Endothelial cell of umbilical vein (primary cell): ENCODE measurements around the gene USP2. TPM values are rescaled to one million over a fixed set of nuclear protein-coding genes. Genes with fewer than 3 reads are reported as not detected.
A peak's percentile ranks its signal among the peaks of the same experiment; 100 is the strongest.

Experiments used
- BruUV-seq: library from RNA; stranded (reverse); fragments of 400-500 nt; replicated peaks from 2 replicates; lab custom pipeline; 2021; lab: Mats Ljungman, UMichigan
- CTCF ChIA-PET: fragments of 300-600, 350-600 bp; sonication (Branson Sonifier 250); formaldehyde crosslinking; loops from one replicate; lab custom pipeline; 2021; ENCODE audit warnings: antibody characterized with exemption, inconsistent platforms; lab: Charles Lee
- POLR2A ChIA-PET: fragments of 300-600, 350-600 bp; sonication (Branson Sonifier 250); formaldehyde crosslinking; loops from one replicate; lab custom pipeline; 2021; ENCODE audit warnings: antibody characterized with exemption, inconsistent platforms; lab: Charles Lee
- DNase-seq: peaks from one replicate; pipeline ENCODE4 v3.0.0-alpha.2; 2011; ENCODE audit warnings: low read depth, low spot score
- FAIRE-seq: peaks from 2 replicates; lab custom pipeline; 2011; peaks lifted over from hg19 to GRCh38; lab: Jason Lieb, UNC
- H2AFZ ChIP-seq: 2 replicates; pipeline ENCODE4 v1.6.0; 2012; ENCODE audit warnings: low read depth, low read length, control low read depth, inconsistent platforms
- H3K27ac ChIP-seq: 2 replicates; pipeline ENCODE4 v1.5.1; 2011; ENCODE audit warnings: low read depth, mild to moderate bottlenecking, control low read depth, low read length, moderate library complexity; ENCODE audit not compliant: insufficient read depth
- H3K27me3 ChIP-seq, 2 experiments: 2 replicates each; pipeline versions ENCODE4 v1.6.0 to v1.6.1; 2011; ENCODE audit warnings: low read length in 2 of 2, mixed read lengths in 1 of 2; ENCODE audit not compliant: control insufficient read depth in 2 of 2, insufficient read depth in 2 of 2
- H3K36me3 ChIP-seq, 2 experiments: 2 replicates in 1 of 2; 3 replicates in 1 of 2; pipeline ENCODE4 v1.5.1; 2011; ENCODE audit warnings: low read length in 2 of 2, mild to moderate bottlenecking in 1 of 2, moderate library complexity in 1 of 2; ENCODE audit not compliant: control insufficient read depth in 2 of 2, insufficient read depth in 2 of 2; ENCODE audit errors: extremely low read depth in 1 of 2
- H3K4me1 ChIP-seq: 3 replicates; pipeline ENCODE4 v1.5.1; 2011; ENCODE audit warnings: mild to moderate bottlenecking, low read length; ENCODE audit not compliant: control insufficient read depth, insufficient read depth; ENCODE audit errors: extremely low read depth
- H3K4me2 ChIP-seq: 2 replicates; pipeline ENCODE4 v1.6.1; 2011; ENCODE audit warnings: low read length, control low read depth, mixed read lengths; ENCODE audit not compliant: insufficient read depth
- H3K4me3 ChIP-seq, 3 experiments: fragments of 200-600 bp in 1 of 3; sonication (generic), shearing (Covaris generic) in 1 of 3; replicated peaks in 1 of 3; 2 replicates each; pipeline ENCODE4 v1.5.1; 2011 to 2016; ENCODE audit warnings: control low read depth in 3 of 3, low read length in 3 of 3, mild to moderate bottlenecking in 2 of 3, inconsistent platforms in 1 of 3, low read depth in 1 of 3, moderate library complexity in 1 of 3; ENCODE audit not compliant: insufficient read depth in 1 of 3
- H3K79me2 ChIP-seq: 2 replicates; pipeline ENCODE4 v1.6.0; 2012; ENCODE audit warnings: low read length, inconsistent platforms; ENCODE audit not compliant: control insufficient read depth, insufficient read depth
- H3K9ac ChIP-seq: replicated peaks from 2 replicates; pipeline ENCODE3; 2011; ENCODE audit warnings: low read length, control low read depth; ENCODE audit not compliant: insufficient read depth; ENCODE audit errors: extremely low read depth
- H3K9me1 ChIP-seq: replicated peaks from 3 replicates; pipeline ENCODE4 v1.6.0; 2011; ENCODE audit warnings: mild to moderate bottlenecking, low read length; ENCODE audit not compliant: control insufficient read depth, insufficient read depth; ENCODE audit errors: extremely low read depth
- H3K9me3 ChIP-seq: replicated peaks from 2 replicates; pipeline ENCODE4 v1.5.1; 2012; ENCODE audit warnings: low read length, inconsistent platforms; ENCODE audit not compliant: control insufficient read depth, insufficient read depth
- H4K20me1 ChIP-seq: replicated peaks from 2 replicates; pipeline ENCODE3; 2011; ENCODE audit warnings: mild to moderate bottlenecking, low read length; ENCODE audit not compliant: control insufficient read depth, insufficient read depth; ENCODE audit errors: extremely low read depth
- EZH2 ChIP-seq: IDR thresholded peaks from 2 replicates; pipeline ENCODE4 v1.6.1; 2012; ENCODE audit warnings: borderline replicate concordance, low read depth, mild to moderate bottlenecking, moderate library complexity, low read length, inconsistent platforms; ENCODE audit not compliant: severe bottlenecking
- FOS ChIP-seq: IDR thresholded peaks from 2 replicates; pipeline ENCODE4 v1.6.1; 2011; ENCODE audit warnings: mild to moderate bottlenecking, low read length, moderate library complexity, borderline replicate concordance; ENCODE audit not compliant: insufficient read depth
- GATA2 ChIP-seq: IDR thresholded peaks from 2 replicates; pipeline ENCODE4 v1.7.0; 2011; ENCODE audit warnings: low read depth, mild to moderate bottlenecking, moderate library complexity, mixed read lengths, low read length; ENCODE audit not compliant: insufficient read length, insufficient read depth
- JUN ChIP-seq: IDR thresholded peaks from 2 replicates; pipeline ENCODE4 v1.6.1; 2011; ENCODE audit warnings: borderline replicate concordance, low read depth; ENCODE audit not compliant: insufficient read length, insufficient read depth
- MYC ChIP-seq: IDR thresholded peaks from one replicate; pipeline ENCODE4 v1.6.1; 2011; ENCODE audit warnings: mild to moderate bottlenecking, low read depth, low read length
- POLR2A ChIP-seq: IDR thresholded peaks from 2 replicates; pipeline ENCODE4 v1.6.1; 2012; ENCODE audit warnings: low read depth, mild to moderate bottlenecking, control low read depth, low read length
- POLR2AphosphoS5 ChIP-seq: IDR thresholded peaks from 2 replicates; pipeline ENCODE4 v1.6.1; 2012; ENCODE audit warnings: low read depth, mild to moderate bottlenecking, control low read depth, low read length, moderate library complexity; ENCODE audit not compliant: insufficient read depth
- dilution Hi-C: fragments of 300-500 bp; cut with MboI; formaldehyde crosslinking; loops from one replicate; pipeline ENCODE4 v1.15.0; 2019; ENCODE audit warnings: low sequenced_read_pairs; ENCODE audit not compliant: extremely low pct_ligation_motif_present
- intact Hi-C: fragments of 100-400 bp; cut with micrococcal nuclease; formaldehyde crosslinking; loops from one replicate; pipeline ENCODE4 v1.10.0; 2022
- polyA plus RNA-seq, 4 experiments: library from polyadenylated mRNA; depleted of rRNA in 3 of 4; stranded (reverse) in 3 of 4; unstranded in 1 of 4; fragments of >200 nt; gene quantifications; 2 replicates each; pipeline versions ENCODE4 v1.2.1 to v1.2.3, GENCODE V29; 2011 to 2012; ENCODE audit warnings: missing spikeins in 1 of 4
- total RNA-seq: library from RNA; stranded (reverse); gene quantifications from 2 replicates; pipeline ENCODE4 v1.2.3, GENCODE V29; 2021
- TF ChIP-seq, protein P1 (sequence below): IDR thresholded peaks from 2 replicates; pipeline ENCODE4 v1.6.1; 2011; ENCODE audit not compliant: insufficient read depth, insufficient read length
- TF ChIP-seq, protein P2 (sequence below), 2 donors: IDR thresholded peaks; 1 replicate in 1 of 2; 2 replicates in 1 of 2; pipeline ENCODE4 v1.5.1; 2011; ENCODE audit warnings: low read length in 2 of 2, mild to moderate bottlenecking in 2 of 2, moderate library complexity in 2 of 2, control low read depth in 1 of 2, inconsistent platforms in 1 of 2, low read depth in 1 of 2; ENCODE audit not compliant: insufficient read depth in 1 of 2; ENCODE audit errors: extremely low read depth in 1 of 2

The USP2 gene
- total and polyA plus RNA-seq, 2 donors (not counting 3 experiments of a cell fraction or from before 2014, with no cell fraction given): 0.21 to 1.2 TPM

GRCh38 chr11:119315131-119316015 lies 66.1 kb downstream of the USP2 start:
- H3K9me3 ChIP-seq: no peaks in the 10 kb centered on the region
- ChIA-PET CTCF (interaction anchor here (0.7 to 15.9 kb wide), 7 partner anchors 8 to 59 kb away, joined by 3 to 301 read pairs (median 5); partner anchors contain the start of genes C1QTNF5 and RNF26), POLR2A (interaction anchor here (1.0 to 1.1 kb wide), 2 partner anchors 9 to 23 kb away, joined by 4 to 6 read pairs; no protein-coding TSS in a partner anchor)
- H4K20me1 ChIP-seq: no peaks in the 10 kb centered on the region
- no peaks in the 10 kb centered on the region for H3K9me1 ChIP-seq
- peak overlapping the region; percentile 80 for H3K27ac ChIP-seq
- no peaks in the 10 kb centered on the region for H3K27me3 ChIP-seq
- BruUV-seq: no TSS peak
- dilution Hi-C loops: no loop called here
- peak overlapping the region; percentile 87 to 93 (median 89) for H3K4me3 ChIP-seq
- peaks cover 44% of the 10 kb centered on the region for H3K4me1 ChIP-seq
- TF ChIP-seq, protein P1, sequence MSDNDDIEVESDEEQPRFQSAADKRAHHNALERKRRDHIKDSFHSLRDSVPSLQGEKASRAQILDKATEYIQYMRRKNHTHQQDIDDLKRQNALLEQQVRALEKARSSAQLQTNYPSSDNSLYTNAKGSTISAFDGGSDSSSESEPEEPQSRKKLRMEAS: no peak
- TF ChIP-seq EZH2 (no peak), FOS (peak; percentile 42), MYC (no peak), POLR2AphosphoS5 (peak; percentile 36), POLR2A (no peak), GATA2 (no peak), JUN (no peak)
- TF ChIP-seq, protein P2, sequence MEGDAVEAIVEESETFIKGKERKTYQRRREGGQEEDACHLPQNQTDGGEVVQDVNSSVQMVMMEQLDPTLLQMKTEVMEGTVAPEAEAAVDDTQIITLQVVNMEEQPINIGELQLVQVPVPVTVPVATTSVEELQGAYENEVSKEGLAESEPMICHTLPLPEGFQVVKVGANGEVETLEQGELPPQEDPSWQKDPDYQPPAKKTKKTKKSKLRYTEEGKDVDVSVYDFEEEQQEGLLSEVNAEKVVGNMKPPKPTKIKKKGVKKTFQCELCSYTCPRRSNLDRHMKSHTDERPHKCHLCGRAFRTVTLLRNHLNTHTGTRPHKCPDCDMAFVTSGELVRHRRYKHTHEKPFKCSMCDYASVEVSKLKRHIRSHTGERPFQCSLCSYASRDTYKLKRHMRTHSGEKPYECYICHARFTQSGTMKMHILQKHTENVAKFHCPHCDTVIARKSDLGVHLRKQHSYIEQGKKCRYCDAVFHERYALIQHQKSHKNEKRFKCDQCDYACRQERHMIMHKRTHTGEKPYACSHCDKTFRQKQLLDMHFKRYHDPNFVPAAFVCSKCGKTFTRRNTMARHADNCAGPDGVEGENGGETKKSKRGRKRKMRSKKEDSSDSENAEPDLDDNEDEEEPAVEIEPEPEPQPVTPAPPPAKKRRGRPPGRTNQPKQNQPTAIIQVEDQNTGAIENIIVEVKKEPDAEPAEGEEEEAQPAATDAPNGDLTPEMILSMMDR (IDR thresholded peaks at IDR 0.05; ENCODE audit: extremely low read depth in 1 of 2, insufficient read depth in 1 of 2, low read depth in 1 of 2, low read length in 2 of 2): peak; percentile 16 to 46
- DNase-seq (peak; percentile 49), FAIRE-seq (peak; percentile 77)
- H3K4me2 ChIP-seq: peak overlapping the region; percentile 62
- H3K79me2 ChIP-seq: peaks cover 64% of the 10 kb centered on the region
- peak overlapping the region; percentile 81 for H3K9ac ChIP-seq
- H3K36me3 ChIP-seq: peaks cover 14 to 40% of the 10 kb centered on the region in 2 experiments
- no peak overlapping the region for H2AFZ ChIP-seq
- intact Hi-C loops: loop anchor here (1.0 to 5.0 kb wide), 3 partner anchors 8 to 403 kb away; partner anchors contain the start of gene VPS11
